ENCODE measurements around the gene MUCL3.

- TF ChIP-seq SP1 (CRISPR knock-in tag; conservative IDR thresholded peaks at IDR 0.05) = no peak
- TF ChIP-seq NR1H2 (CRISPR knock-in tag; IDR thresholded peaks at IDR 0.05) = no peak
- no peak for TF ChIP-seq CTCF (IDR thresholded peaks at IDR 0.05)
- TF ChIP-seq ZNF532 (CRISPR knock-in tag; IDR thresholded peaks at IDR 0.05; ENCODE audit: borderline replicate concordance) = no peak
- TF ChIP-seq TEAD1 (CRISPR knock-in tag; IDR thresholded peaks at IDR 0.05) = no peak
- no peak for TF ChIP-seq NFE2L1 (CRISPR knock-in tag; IDR thresholded peaks at IDR 0.05)
- no peak for TF ChIP-seq ELF4 (CRISPR knock-in tag; IDR thresholded peaks at IDR 0.05; ENCODE audit: low read depth)
- no peak for TF ChIP-seq ATF1 (CRISPR knock-in tag; IDR thresholded peaks at IDR 0.05)
- no peak for TF ChIP-seq AR (CRISPR knock-in tag; IDR thresholded peaks at IDR 0.05)
- TF ChIP-seq, protein P1, sequence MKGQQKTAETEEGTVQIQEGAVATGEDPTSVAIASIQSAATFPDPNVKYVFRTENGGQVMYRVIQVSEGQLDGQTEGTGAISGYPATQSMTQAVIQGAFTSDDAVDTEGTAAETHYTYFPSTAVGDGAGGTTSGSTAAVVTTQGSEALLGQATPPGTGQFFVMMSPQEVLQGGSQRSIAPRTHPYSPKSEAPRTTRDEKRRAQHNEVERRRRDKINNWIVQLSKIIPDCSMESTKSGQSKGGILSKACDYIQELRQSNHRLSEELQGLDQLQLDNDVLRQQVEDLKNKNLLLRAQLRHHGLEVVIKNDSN (CRISPR knock-in tag; IDR thresholded peaks at IDR 0.05) = no peak
- TF ChIP-seq, protein P2, sequence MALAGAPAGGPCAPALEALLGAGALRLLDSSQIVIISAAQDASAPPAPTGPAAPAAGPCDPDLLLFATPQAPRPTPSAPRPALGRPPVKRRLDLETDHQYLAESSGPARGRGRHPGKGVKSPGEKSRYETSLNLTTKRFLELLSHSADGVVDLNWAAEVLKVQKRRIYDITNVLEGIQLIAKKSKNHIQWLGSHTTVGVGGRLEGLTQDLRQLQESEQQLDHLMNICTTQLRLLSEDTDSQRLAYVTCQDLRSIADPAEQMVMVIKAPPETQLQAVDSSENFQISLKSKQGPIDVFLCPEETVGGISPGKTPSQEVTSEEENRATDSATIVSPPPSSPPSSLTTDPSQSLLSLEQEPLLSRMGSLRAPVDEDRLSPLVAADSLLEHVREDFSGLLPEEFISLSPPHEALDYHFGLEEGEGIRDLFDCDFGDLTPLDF (CRISPR knock-in tag; IDR thresholded peaks at IDR 0.05) = no peak
Measured at GRCh38 chr6:30991891-30992290, 51.1 kb downstream of the MUCL3 start.
